Measurements from ENCODE around the gene PPHLN1.
A peak's percentile ranks its signal among the peaks of the same experiment; 100 is the strongest.
"Not testable (repeated sequence)": the region's sequence is repeated elsewhere in the genome, so short reads cannot be mapped to it uniquely, and the experiment has no call there.

The PPHLN1 gene

GRCh38 chr12:42325326-42325652, 678 bp upstream of the PPHLN1 start:
- no peak for DNase-seq

- peak; percentile 53 for DNase-seq
These were observed 717 bp downstream of the PPHLN1 start for GRCh38 chr12:42326541-42327226.

DNA sequence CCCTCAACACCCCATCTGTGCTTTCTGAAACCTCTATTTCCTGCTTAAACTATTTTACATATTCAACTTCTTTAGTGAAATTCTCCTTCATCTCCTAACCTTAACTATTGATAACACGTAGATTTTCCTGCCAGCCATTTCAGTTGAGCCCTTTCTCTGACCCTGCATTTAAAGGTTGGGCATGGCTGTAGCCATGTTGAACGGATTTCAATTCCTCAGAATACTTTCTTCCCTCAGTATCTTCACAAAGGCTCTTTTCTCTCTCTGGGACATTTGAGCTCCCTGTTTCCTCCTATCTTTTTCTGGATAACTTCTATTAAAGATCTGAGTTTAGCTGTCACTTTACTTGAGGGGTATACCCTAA, 1.2 kb downstream of the PPHLN1 start:
- no peak for DNase-seq

- not testable (repeated sequence) for DNase-seq
These were observed 4.1 kb downstream of the PPHLN1 start for GRCh38 chr12:42330097-42330496.

GRCh38 chr12:42332301-42333285, 6.6 kb downstream of the PPHLN1 start:
- DNase-seq, result no peak

- no peak for DNase-seq
These were observed 10.3 kb downstream of the PPHLN1 start for GRCh38 chr12:42336286-42336685.

DNA sequence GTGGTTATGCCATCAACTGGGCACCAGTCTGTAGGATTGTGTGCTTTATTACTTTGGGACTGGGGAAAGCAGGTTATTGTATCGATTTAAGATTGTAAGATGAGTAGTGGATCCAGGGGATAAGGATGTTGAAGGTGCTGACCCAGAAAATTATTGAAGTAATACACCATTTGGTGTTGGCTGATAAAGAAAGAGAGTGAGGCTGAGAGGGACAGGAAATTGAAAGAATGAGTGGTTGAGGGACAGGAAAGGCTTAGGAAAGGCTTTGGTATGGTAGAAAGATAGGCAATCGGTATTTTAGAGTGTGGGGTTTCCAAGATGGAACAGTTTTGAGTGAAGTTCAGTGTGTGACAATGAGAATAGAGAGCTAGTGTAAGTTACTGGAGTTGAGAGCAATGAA, 12.3 kb downstream of the PPHLN1 start:
- DNase-seq, result no peak

DNA sequence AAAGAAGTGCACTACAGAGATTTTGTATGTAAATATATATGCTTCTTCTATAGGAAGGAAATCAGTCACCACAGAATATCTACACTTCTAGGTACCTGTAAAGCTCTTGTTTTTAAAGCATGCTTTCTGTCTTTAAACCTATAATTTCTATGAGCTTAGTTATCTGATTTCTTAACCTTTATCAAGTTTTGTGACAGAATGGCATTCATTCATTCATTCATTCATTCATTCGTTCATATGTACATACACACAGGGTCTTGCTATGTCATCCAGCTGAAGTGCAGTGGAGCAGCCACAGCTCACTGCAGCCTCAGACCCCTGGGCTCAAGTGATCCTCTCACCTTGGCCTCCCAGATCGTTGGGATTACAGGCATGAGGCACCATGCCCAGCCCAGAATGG, 16.1 kb downstream of the PPHLN1 start:
- DNase-seq, result no peak

DNA sequence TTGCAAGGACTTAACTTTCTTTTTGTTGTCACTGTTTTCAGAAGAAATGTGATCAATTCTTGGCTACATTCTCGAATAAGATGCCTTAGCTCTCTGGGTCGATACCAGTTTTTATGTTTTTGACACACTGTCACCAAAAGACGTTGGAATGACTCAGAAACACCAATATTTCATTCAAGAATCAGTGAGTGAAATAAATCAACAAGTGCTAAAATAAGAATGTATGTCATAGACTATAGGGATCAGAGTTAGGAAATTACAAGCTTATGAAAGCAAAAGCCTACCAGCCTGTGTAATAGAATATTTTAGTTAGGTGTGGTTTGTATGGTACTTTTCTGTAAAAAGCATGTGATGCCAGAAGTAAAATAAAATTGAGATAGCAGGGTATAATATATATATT, 17.8 kb downstream of the PPHLN1 start:
- no peak for DNase-seq

GRCh38 chr12:42346403-42347002, 20.5 kb downstream of the PPHLN1 start:
- no peak for DNase-seq

GRCh38 chr12:42349119-42350020, 23.4 kb downstream of the PPHLN1 start:
- DNase-seq, result not testable (repeated sequence)

DNA sequence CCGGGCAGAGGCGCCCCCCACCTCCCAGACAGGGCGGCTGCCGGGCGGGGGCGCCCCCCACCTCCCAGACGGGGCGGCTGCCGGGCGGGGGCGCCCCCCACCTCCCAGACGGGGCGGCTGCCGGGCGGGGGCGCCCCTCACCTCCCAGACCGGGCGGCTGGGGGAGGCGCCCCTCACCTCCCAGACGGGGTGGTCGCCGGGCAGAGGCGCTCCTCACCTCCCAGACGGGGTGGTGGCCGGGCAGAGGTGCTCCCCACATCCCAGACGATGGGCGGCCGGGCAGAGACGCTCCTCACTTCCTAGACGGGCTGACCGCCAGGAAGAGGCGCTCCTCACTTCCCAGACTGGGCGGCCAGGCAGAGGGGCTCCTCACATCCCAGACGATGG, 24.0 kb downstream of the PPHLN1 start:
- DNase-seq, result not testable (repeated sequence)

GRCh38 chr12:42356344-42356743, 30.4 kb downstream of the PPHLN1 start:
- no peak for DNase-seq

- DNase-seq, result no peak
These were observed 34.9 kb downstream of the PPHLN1 start for GRCh38 chr12:42360747-42361403.

DNA sequence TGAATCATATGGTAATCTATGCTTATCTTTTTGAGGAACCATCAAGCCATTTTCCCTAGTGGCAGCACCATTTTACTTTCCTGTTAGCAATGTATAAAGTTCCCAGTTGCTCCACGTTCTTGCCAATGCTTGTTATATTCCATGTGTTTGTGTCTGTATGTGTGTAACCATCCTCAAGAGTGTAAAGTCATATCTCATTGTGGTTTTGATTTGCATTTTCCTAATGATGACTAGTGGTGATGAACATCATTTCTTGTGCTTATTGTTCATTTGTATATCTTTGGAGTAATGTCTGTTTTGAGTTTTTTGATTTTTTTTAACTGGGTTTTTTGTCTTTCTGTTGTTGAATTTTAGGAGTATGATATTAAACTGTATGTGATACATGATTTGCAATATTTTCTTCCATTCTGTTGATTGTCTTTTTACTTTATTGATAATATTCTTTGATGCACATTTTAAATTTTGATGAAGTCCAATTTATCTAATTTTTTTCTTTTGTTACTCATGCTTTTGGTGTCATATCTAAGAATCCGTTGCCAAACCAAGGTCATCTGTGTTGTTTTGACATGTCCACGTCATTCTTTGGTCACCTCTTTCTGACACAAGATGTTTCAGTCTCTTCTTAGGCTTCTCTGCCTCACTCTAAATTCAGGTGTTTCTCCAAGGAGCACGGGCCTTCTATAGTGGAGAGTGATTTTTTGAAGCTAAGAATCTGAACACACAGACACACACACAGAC, 36.1 kb downstream of the PPHLN1 start:
- DNase-seq, result no peak

DNA sequence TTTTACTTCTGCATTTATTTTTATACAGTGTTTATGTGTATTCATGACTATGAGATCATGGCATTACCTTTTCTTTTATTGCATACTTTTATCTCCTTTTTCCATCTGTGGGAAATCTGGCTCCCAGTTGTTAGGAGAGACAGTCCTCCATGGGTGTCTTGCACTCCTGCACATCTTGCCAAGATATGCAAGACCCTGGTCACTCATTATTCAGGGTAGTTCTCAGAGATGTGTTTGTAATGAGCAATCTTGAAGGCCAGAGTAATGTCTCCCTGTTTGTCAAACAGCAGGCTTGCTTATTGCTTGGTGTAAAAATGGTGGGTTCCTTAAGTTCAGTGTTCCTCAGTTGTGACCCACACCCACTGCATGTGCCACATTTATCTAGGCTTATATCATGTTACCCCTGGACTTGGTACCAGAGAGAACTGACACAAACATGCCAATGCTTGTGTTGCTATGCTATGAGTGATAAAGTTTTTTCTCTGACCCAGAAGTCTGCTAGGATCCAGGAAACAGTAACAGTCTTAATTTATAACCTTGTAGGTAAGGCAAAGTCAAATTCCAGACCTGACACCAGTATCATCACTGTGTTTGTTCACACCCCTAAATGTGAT, 36.8 kb downstream of the PPHLN1 start:
- no peak for DNase-seq

DNA sequence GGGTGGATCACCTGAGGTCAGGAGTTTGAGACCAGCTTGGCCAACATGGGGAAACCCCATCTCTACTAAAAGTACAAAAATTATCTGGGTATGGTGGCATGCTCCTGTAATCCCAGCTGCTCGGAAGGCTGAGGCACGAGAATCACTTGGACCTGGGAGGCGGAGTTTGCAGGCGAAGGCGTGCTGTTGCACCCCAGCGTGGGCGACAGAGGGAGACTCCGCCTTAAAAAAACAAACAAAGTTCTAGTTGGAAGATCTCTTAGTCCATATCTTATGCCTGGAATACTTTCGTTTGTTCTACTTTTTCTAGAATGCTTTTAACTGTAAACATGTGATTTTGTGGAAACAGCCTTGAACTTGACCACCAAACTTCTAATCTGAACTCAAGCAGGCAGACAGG, 38.7 kb downstream of the PPHLN1 start:
- DNase-seq, result no peak

- no peak for DNase-seq
These were observed 39.5 kb downstream of the PPHLN1 start for GRCh38 chr12:42365486-42365885.

DNA sequence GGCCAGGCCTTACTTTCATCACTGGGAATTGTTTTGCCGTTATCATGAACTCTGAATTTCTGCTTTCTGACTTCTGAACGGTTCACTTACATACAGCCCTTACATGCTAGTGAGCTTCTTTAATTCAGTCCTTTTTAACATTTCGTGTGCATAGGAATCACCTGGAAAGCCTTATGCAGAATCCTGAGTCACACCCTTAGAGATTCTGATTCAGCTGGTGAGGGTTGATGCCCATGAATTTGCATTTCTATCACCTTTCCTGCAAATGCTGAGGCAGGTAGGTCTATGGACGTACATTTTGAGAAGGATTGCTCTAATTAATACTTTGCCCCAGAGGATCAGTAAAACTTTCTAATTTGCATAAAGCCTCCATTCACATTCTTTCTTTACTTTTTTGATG, 44.0 kb downstream of the PPHLN1 start:
- DNase-seq, result no peak

- DNase-seq, result no peak
These were observed 46.3 kb downstream of the PPHLN1 start for GRCh38 chr12:42372154-42372791.

- no peak for DNase-seq
These were observed 47.7 kb downstream of the PPHLN1 start for GRCh38 chr12:42373669-42374068.

Measured in left hindlimb (tissue), 1 donor.